ENCODE data around the gene MGST3.
"Not testable (repeated sequence)": the region's sequence is repeated elsewhere in the genome, so short reads cannot be mapped to it uniquely, and the experiment has no call there.

The MGST3 gene

GRCh38 chr1:165629151-165629550, 1.9 kb upstream of the MGST3 start:
- DNase-seq (ENCODE audit: low read depth, low spot score), result no peak

- no peak for DNase-seq (ENCODE audit: low read depth, low spot score)
Observed at GRCh38 chr1:165629848-165630628, 996 bp upstream of the MGST3 start.

- DNase-seq (ENCODE audit: low read depth, low spot score), result no peak
Observed at GRCh38 chr1:165631342-165632151, 513 bp downstream of the MGST3 start.

- no peak for DNase-seq (ENCODE audit: low read depth, low spot score)
Observed at GRCh38 chr1:165632152-165632469, 1.1 kb downstream of the MGST3 start.

GRCh38 chr1:165632491-165632890, 1.5 kb downstream of the MGST3 start:
- DNase-seq (ENCODE audit: low read depth, low spot score), result no peak

GRCh38 chr1:165633614-165634013, 2.6 kb downstream of the MGST3 start:
- no peak for DNase-seq (ENCODE audit: low read depth, low spot score)

- DNase-seq (ENCODE audit: low read depth, low spot score), result no peak
Observed at GRCh38 chr1:165634154-165634921, 3.3 kb downstream of the MGST3 start.

GRCh38 chr1:165635329-165635728, 4.3 kb downstream of the MGST3 start:
- no peak for DNase-seq (ENCODE audit: low read depth, low spot score)

GRCh38 chr1:165635823-165636222, 4.8 kb downstream of the MGST3 start:
- DNase-seq (ENCODE audit: low read depth, low spot score), result no peak

GRCh38 chr1:165637427-165637826, 6.4 kb downstream of the MGST3 start:
- DNase-seq (ENCODE audit: low read depth, low spot score), result no peak

GRCh38 chr1:165638211-165638610, 7.2 kb downstream of the MGST3 start:
- not testable (repeated sequence) for DNase-seq (ENCODE audit: low read depth, low spot score)

GRCh38 chr1:165639821-165640623, 9.0 kb downstream of the MGST3 start:
- no peak for DNase-seq (ENCODE audit: low read depth, low spot score)

- DNase-seq (ENCODE audit: low read depth, low spot score), result no peak
Observed at GRCh38 chr1:165641231-165641987, 10.4 kb downstream of the MGST3 start.

GRCh38 chr1:165644064-165644735, 13.2 kb downstream of the MGST3 start:
- no peak for DNase-seq (ENCODE audit: low read depth, low spot score)

- no peak for DNase-seq (ENCODE audit: low read depth, low spot score)
Observed at GRCh38 chr1:165645654-165646366, 14.8 kb downstream of the MGST3 start.

- DNase-seq (ENCODE audit: low read depth, low spot score), result no peak
Observed at GRCh38 chr1:165647517-165647916, 16.5 kb downstream of the MGST3 start.

- DNase-seq (ENCODE audit: low read depth, low spot score), result no peak
Observed at GRCh38 chr1:165647970-165648369, 16.9 kb downstream of the MGST3 start.

- no peak for DNase-seq (ENCODE audit: low read depth, low spot score)
Observed at GRCh38 chr1:165648919-165649572, 18.0 kb downstream of the MGST3 start.
